ENCODE measurements around the gene MISP. TPM values are rescaled to one million over a fixed set of nuclear protein-coding genes. Genes with fewer than 3 reads are reported as not detected.
A peak's percentile ranks its signal among the peaks of the same experiment; 100 is the strongest.

MISP gene
- total and polyA plus RNA-seq, 2 of the 13 experiments (the other 11 are each of a cell fraction or from before 2014, with no cell fraction given): 0.67 to 1.3 TPM

GRCh38 chr19:781800-782184 is 30.9 kb downstream of the MISP start:
- FAIRE-seq (no peak), ATAC-seq (peak; percentile 35; the same call in 2 of the 3 replicates), DNase-seq (ENCODE audit: low spot score) (no peak)
- 25% methylated on average over 12 of the region's 19 CpGs for WGBS (ENCODE audit: low lambda C conversion rate)
- in situ Hi-C loops (cut with HindIII; ENCODE audit: extremely low pct_ligation_motif_present, low pct_unique_long_range_greater_than_20kb): no loop called here
- H3K27ac ChIP-seq (ENCODE audit: extremely low read length, insufficient read depth, low read length): peak overlapping the region; percentile 85
- peak overlapping the region; percentile 72 for H3K9ac ChIP-seq (ENCODE audit: insufficient read depth, low read depth, low read length)
- H2AFZ ChIP-seq (ENCODE audit: low read length): no peak overlapping the region
- peaks cover 5% of the 10 kb centered on the region for H3K79me2 ChIP-seq (ENCODE audit: insufficient read depth, low read length)
- H3K4me1 ChIP-seq (ENCODE audit: insufficient read depth, low read length): peaks cover 56% of the 10 kb centered on the region
- peak overlapping the region; percentile 83 for H3K4me2 ChIP-seq (ENCODE audit: low read depth, low read length)
- intact Hi-C loops (cut with micrococcal nuclease; ENCODE audit: unreplicated experiment): loop anchor here (10.0 kb wide), 1 partner anchor 213 kb away; no protein-coding TSS in a partner anchor
- no TSS peak for BruUV-seq (replicated peaks)
- POLR2A ChIA-PET: interaction anchor here (1.0 to 2.2 kb wide), 7 partner anchors 9 to 78 kb away, joined by 3 to 11 read pairs (median 3); partner anchors contain the start of gene PTBP1
- H3K27me3 ChIP-seq (ENCODE audit: control insufficient read depth in 1 of 2, insufficient read depth in 2 of 2, low read length in 2 of 2): no peaks in the 10 kb centered on the region
- TF ChIP-seq ZNF543 (CRISPR knock-in tag; IDR thresholded peaks at IDR 0.05) (0 out of 2 replicates have a peak, but pooled peaks have one; percentile 21), SAP130 (CRISPR knock-in tag; IDR thresholded peaks at IDR 0.05; ENCODE audit: low read depth) (peak; percentile 10; the same call in 1 of the 2 replicates), CBX2 (IDR thresholded peaks at IDR 0.05; ENCODE audit: low read depth, low read length) (no peak), CBX2 (CRISPR knock-in tag; IDR thresholded peaks at IDR 0.05; ENCODE audit: low read depth) (no peak), ZNF672 (CRISPR knock-in tag; IDR thresholded peaks at IDR 0.05) (no peak), ZNF639 (CRISPR knock-in tag; conservative IDR thresholded peaks at IDR 0.05) (no peak), ZNF460 (CRISPR knock-in tag; IDR thresholded peaks at IDR 0.05; ENCODE audit: borderline replicate concordance) (peak; percentile 64; the same call in 1 of the 2 replicates), ZNF329 (CRISPR knock-in tag; IDR thresholded peaks at IDR 0.05; ENCODE audit: low read depth) (peak; percentile 4; the same call in 1 of the 2 replicates), ZNF292 (CRISPR knock-in tag; IDR thresholded peaks at IDR 0.05; ENCODE audit: borderline replicate concordance, low read depth) (peak; percentile 41; the same call in 1 of the 2 replicates), ZMYM3 (CRISPR knock-in tag; IDR thresholded peaks at IDR 0.05) (peak; percentile 16; the same call in 1 of the 2 replicates)
- CTCF ChIA-PET (ENCODE audit: low intra/inter-chr PET ratio, low total read pairs): no interaction called here
- peak overlapping the region; percentile 74 to 86 (median 76) for H3K4me3 ChIP-seq (replicated peaks in 1 of 3; ENCODE audit: insufficient read depth in 1 of 3, low read depth in 2 of 3, low read length in 3 of 3)
- H4K20me1 ChIP-seq (ENCODE audit: insufficient read depth, low read length): no peaks in the 10 kb centered on the region
- no peaks in the 10 kb centered on the region for H3K9me3 ChIP-seq (ENCODE audit: low read length)
- H3K36me3 ChIP-seq (replicated peaks in 1 of 2; ENCODE audit: control insufficient read depth in 1 of 2, insufficient read depth in 2 of 2, low read length in 2 of 2): no peaks in the 10 kb centered on the region

All from HepG2 (cell line).